ACHN (cell line): ENCODE results near the gene MOSMO.
"Not testable (repeated sequence)": the region's sequence is repeated elsewhere in the genome, so short reads cannot be mapped to it uniquely, and the experiment has no call there.

Experiments used
- DNase-seq: peaks from one replicate; pipeline ENCODE4 v3.0.0-alpha.2; 2015
- in situ Hi-C: cut with HindIII; loops from 2 replicates; pipeline ENCODE4 v1.10.0; 2017; ENCODE audit warnings: low sequenced_read_pairs, low pct_ligation_motif_present, low pct_unique_long_range_greater_than_20kb

The MOSMO gene

DNA sequence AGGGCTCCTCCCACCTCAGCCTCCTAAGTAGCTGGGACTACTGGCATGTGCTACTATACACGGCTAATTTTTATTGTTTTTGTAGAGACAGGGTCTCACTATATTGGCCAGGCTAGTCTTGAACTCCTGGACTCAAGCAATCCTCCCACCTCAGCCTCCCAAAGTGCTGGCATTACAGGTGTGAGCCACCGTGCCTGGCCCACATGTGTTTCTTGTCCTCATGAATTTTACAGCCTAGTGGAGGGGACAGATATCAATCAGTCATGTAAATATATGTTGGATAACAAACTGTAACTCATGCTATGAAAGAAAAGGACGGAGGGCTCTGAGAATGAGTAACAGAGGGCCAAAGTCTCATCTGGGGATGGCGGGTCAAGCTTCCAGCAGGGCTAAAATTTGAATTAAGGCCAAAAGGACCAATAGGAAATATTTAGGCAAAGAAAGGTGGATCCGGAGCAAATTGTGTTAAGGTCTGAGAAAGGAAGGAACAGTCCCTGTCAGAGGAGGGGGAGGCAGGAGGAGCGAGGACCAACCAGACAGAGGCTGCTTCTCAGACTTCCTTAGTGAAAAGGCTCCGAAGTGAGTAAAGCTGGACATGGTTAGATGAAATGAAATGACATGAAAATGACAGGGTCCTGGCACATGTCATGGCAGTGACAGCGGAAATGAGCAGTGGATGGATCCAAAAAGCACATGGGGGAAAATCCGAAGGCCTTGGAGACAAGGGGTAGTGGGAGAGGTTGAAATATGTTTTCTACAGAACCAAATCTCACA is 10.8 kb upstream of the MOSMO start:
- DNase-seq = no peak
- in situ Hi-C loops = loop anchor here (25.0 kb wide), 1 partner anchor 90 kb away; the partner anchor contains the start of gene VWA3A

DNA sequence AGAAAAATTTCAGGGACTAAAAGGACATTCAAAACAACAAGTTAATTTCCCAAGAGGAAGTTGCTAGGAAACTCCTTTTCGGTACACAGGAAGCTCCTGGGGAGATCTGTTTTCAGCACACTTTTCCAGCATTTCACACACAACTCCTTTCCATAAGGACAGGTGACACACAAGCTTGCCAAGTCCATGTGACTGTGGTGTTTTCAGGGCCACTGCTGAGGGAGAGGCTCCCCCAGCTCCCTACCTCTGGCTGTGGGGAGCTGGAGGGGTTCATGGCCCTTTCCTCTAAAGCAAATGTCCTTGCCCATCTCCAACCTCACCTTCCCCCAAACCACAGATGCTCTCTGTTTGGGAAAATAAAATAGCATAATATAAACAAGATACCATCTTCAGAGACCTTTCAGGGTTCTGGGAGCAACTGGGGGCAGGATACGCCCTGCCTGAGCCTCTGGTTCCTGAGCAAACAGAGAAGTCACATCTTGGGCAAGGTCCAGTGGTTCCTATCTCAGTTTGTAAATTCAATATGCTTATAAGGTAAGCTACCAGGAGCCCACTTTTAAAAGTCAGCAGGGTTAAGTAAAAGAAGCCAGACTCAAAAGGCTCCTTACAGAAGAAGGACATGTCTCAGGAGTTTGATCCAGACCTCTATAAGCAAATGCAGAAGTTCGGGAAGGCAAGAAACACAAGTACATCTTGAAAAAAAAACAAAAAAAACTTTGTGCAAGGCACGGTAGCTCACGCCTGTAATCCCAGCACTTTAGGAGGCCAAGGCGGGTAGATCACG is 10.0 kb upstream of the MOSMO start:
- in situ Hi-C loops = loop anchor here (25.0 kb wide), 1 partner anchor 89 kb away; the partner anchor contains the start of gene VWA3A
- no peak for DNase-seq

DNA sequence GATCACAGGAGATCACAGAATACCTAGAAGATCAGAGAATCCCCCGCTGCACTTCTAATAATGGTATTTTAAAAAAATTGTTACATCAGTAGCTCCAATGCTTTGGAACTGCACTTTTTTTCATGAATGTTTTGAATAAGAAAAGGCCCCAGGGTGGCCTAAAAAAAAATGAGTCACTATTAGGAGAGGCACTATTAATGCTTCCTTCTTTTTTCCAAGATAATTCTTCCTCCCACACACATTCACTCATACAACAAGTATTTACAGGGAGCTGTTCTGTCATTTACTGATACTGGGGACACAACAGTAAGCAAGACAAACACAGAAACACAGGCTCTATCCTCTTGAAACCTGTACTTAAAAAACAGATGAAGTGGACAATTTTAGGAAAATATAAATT is 6.3 kb upstream of the MOSMO start:
- in situ Hi-C loops = loop anchor here (25.0 kb wide), 1 partner anchor 186 kb away; no protein-coding TSS in a partner anchor
- no peak for DNase-seq

DNA sequence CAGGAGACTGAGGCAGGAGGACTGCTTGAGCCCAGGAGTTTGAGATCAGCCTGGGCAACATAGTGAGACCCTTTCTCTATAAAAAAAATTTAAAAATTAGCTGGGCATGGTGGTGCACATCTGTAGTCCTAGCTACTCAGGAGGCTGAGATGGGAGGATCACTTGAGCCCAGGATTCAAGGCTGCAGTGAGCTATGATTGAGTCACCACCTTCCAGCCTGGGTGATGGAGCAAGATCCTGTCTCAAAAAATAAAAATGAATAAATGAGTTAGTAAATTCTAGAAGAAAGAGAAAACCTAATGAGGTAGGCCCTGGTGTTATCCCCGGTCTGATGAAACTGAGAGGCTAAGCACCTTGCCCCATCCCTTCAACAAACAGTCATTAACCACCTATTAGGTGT is 5.9 kb upstream of the MOSMO start:
- in situ Hi-C loops = loop anchor here (25.0 kb wide), 1 partner anchor 185 kb away; no protein-coding TSS in a partner anchor
- not testable (repeated sequence) for DNase-seq

DNA sequence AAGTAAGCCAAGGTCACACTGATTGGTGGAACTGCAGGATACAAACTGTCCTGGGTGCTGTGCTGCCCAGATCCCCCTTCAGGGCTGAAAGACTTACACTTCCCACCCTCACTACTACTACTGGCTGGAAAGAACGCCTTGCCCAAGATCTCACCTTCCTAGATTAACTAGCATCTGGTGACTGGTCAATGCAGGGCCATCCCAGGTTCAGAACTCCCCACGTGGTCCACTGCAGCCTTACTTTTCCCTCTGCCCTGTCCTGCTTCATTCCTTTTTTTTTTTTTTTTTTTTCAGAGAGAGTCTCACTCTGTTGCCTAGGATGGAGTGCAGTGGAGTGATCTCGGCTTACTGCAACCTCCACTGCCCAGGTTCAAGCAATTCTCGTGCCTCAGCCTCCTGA is 4.7 kb upstream of the MOSMO start:
- no peak for DNase-seq
- in situ Hi-C loops = loop anchor here (25.0 kb wide), 1 partner anchor 184 kb away; no protein-coding TSS in a partner anchor

DNA sequence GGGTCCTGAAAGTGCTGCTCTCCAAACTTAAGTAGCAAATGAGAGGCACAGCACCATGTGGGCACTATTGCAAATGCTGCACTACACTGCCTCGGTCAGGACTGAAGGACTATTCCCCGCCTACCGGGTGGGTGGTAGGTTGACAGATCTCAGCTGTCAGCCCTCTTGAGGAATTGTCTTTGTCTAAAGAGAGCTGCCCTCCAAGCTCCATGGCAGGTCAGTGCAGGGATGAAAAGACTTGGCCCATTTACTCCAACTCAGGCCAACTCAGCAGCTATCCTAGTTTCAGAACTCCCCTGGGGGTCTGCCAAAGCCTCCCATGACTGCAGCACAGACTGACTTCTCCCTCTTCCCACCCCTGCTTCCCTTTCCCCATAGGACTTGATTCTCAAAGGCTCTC is 3.6 kb upstream of the MOSMO start:
- in situ Hi-C loops = loop anchor here (25.0 kb wide), 1 partner anchor 183 kb away; no protein-coding TSS in a partner anchor
- DNase-seq = no peak

DNA sequence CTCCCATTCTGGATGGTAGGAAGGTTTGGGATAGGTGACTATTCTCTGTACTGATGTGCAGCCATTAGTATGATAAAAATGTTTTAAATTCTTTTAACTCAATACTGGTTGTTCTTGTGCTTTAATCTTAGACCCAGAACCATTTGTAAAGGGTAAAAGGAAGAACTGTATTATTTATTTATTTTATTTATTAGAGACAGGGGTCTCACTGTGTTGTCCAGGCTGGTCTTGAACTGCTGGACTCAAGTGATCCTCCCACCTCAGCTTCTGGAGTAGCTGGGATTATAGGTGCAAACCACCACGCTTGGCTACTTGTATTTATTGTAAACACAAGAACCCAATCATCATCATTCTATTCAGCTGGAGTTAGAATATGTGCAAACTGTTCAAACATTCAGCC is 2.2 kb upstream of the MOSMO start:
- in situ Hi-C loops = loop anchor here (25.0 kb wide), 1 partner anchor 182 kb away; no protein-coding TSS in a partner anchor
- no peak for DNase-seq

DNA sequence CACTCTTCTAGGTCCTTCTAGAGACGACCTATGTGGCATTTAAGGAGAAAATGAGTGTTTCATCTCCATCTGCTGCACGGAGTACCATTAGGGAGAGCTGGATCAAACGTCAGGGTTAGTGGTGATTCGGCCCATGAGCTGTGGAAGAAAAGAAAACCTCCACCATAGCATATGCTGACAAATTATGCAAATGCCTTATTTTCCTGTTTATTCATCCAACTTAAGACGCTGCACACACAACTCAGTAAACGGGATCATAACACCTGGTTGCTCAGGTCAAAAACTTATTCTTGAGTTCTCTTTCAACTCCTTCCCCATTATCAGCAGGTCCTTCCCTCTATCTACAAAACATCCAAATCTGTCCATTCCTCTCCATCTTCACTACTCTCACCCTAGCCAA is 1.3 kb upstream of the MOSMO start:
- in situ Hi-C loops = loop anchor here (25.0 kb wide), 1 partner anchor 181 kb away; no protein-coding TSS in a partner anchor
- DNase-seq = no peak

DNA sequence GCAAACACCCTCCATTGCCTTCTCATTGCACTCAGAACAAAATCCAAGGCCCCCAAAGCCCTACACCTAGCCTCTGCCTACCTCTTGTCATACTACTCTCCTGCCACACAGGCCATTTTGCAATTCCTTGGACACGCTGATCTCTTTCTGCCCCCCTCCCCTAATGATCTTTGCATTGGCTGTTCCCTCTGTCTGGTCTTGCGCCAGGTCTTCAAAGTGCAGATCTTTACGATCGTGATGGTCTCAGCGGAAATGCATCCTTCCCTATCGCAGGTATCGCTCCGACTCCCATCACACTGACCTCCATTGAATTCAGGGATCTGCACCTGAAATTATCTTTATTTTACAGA is 777 bp upstream of the MOSMO start:
- in situ Hi-C loops = loop anchor here (25.0 kb wide), 1 partner anchor 180 kb away; no protein-coding TSS in a partner anchor
- no peak for DNase-seq

DNA sequence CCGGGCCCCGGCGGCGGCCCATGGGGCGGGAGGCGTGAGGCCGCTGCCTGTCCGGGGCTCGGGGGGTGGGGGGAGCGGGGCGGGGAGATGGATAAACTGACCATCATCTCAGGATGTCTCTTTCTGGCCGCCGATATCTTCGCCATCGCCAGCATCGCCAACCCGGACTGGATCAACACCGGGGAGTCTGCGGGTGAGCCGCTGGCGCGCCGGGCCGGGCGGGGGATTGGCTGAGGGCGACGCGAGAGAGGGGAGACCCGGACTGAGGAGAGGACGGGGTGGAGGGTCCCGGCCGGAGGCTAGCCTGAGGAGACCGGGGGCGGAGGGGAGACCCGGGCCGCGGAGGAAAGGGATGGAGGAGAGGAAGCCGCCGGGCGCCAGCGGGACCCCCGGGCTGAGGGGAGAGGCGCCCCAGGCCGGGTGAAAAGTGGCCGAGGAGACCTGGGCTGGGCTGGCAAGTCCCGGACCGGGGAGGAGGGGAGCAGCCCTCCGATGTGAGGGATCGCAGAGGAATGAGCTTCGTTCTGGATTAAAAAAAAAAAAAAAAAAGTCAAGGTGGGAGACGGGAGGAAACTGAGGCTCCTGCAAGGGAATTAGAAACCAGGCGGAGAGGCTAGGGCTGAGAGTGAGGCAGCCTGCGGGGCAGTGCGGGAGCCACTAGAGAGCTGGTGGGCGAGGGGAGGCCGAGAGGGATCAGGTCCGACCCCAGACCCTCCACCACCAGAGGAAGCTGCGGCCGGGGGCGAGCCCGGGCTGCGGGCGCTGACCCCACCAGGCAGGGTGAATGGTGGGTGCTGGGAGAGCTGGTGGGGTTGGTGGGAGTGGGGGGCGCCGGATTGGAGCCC is 526 bp downstream of the MOSMO start:
- in situ Hi-C loops = loop anchor here (25.0 kb wide), 1 partner anchor 179 kb away; no protein-coding TSS in a partner anchor
- peak; percentile 27 for DNase-seq

DNA sequence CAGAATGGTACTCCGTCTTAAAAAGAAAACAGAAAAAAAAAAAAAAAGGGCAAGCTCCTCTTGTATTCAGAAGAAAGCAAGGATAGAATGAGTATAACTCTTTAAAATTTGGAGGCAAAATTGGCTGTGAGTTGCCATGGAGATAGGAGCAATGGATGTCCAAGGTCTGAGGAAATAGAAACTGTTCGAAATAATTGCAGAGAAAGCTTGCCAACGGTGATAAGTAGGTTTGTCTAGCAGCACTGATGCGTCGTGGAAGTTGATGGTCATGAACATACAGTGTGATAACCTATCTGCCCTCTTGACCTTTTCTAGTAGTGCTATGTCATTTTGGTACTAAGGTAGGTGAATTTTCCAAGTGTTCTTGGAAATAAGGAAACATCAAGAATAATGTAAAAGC is 3.0 kb downstream of the MOSMO start:
- in situ Hi-C loops = loop anchor here (25.0 kb wide), 1 partner anchor 176 kb away; no protein-coding TSS in a partner anchor
- no peak for DNase-seq

DNA sequence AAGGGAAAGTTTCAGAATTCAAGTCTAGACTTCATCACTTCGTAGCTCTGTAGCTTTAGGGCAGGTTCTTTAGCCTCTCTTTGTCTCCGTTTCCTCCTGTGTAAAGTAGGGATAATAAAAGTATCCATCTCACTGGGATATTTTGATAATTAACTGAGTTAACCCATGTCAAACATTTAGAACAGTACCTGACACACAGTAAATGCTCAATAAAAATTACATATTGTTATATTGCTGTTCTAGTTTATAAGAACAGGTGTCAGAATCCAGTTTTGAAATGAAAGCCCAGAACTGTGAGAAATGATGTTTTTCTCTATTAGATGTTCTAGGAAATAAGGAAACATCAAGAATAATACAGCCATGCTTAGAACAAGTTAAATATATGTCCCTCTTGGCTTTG is 4.3 kb downstream of the MOSMO start:
- no peak for DNase-seq
- in situ Hi-C loops = loop anchor here (25.0 kb wide), 1 partner anchor 175 kb away; no protein-coding TSS in a partner anchor

DNA sequence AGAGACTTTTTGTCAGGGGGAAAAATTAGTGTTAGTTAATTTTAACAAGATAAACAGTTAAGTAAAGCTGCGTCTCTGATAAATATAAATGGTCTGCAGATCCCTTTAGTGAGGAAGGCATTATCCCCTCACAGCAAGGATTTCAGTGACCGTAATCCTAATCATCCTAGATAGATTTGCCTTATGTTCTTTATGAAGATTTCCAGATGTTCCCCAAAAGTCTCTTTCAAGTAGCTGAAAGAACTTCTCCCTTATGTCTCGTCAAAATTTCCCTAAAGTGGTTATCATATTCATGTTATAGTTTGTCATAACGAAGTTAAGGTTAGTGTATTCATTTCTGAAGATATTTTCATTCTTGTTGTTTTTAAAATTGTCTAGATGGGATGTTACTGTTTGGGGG is 5.6 kb downstream of the MOSMO start:
- in situ Hi-C loops = loop anchor here (25.0 kb wide), 1 partner anchor 174 kb away; no protein-coding TSS in a partner anchor
- no peak for DNase-seq

DNA sequence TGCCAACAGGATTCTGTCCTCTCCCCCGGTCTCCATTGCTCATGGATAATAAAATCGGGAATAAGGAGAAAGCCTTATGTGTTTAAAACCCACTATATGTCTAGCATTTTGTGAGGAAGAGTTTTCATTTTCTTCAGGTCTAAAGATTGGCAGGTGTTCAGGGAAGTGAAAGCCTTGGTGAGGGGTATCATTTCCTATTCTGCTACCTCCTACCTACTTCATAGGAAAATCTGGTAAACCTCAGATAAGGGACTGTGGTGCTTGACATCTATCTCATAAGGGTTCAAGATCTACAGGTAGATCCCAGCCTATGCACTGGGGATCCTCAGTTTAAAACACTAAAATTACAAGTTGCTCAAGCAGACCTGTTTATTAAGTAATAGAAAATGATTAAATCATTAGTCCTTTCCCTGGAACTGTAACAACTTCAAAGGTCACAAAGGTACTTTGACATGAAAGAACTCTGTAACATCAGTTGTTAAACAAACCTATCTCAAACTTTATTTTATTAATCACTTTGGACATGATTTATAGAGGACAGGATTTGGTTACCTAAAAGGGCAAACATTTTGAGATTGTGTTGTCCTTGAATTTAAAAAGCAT is 6.5 kb downstream of the MOSMO start:
- in situ Hi-C loops = loop anchor here (25.0 kb wide), 1 partner anchor 173 kb away; no protein-coding TSS in a partner anchor
- DNase-seq = no peak

DNA sequence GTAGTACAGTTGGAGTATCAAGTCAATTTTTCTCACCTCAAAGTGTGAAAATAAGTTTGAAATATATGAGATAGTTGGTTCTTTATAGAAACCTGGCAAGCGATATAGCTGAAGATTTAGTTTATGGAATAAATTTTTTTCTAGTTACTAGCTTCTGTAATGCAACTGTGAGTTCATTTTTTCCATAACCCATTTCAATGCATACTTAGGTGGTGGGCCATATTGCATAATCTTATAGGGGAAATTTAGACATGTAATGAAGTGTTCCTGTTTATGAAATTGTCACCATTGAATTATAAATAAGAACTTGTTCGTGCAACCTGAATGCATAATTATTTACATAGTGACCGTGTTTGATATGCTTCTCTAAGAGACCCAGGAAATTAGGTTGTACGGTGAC is 9.0 kb downstream of the MOSMO start:
- in situ Hi-C loops = loop anchor here (25.0 kb wide), 1 partner anchor 170 kb away; no protein-coding TSS in a partner anchor
- DNase-seq = no peak

DNA sequence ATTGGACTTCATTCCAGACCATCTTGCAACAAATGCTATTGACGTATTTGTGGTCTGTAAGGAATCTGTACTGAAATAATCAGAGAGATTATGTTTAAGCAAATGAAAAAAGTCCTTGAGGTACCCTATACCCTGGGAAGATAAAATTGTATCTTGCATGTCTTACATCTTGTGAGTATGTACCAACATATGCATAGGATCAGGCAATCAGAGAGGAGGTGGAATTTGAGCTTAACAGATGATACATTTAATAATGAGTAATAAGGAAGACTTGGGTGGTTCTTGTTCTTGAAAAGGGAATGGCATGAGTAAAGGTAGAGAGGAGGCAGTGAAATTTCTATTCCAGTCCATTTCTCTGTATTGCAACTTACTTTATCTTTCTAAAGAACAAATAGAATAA is 10.6 kb downstream of the MOSMO start:
- in situ Hi-C loops = loop anchor here (25.0 kb wide), 1 partner anchor 169 kb away; no protein-coding TSS in a partner anchor
- DNase-seq = no peak

DNA sequence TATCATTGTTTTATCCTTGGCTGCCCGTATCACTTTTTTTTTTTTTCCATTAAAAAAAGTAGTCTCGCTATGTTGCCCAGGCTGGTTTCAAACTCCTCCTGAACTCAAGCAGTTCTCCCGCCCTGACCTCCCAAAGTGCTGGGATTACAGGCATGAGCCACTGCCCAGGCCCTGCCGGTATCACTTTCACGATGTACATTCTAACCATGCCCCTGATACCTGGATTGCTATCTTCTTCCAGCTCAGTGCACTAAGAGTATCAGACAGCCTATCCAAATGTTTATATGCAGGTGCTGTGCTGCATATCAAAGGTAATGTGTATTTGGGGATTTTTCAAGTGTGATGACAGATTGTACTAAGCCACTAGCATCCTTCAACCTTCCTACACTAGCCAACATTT is 14.2 kb downstream of the MOSMO start:
- in situ Hi-C loops = loop anchor here (25.0 kb wide), 1 partner anchor 165 kb away; no protein-coding TSS in a partner anchor
- DNase-seq = no peak

DNA sequence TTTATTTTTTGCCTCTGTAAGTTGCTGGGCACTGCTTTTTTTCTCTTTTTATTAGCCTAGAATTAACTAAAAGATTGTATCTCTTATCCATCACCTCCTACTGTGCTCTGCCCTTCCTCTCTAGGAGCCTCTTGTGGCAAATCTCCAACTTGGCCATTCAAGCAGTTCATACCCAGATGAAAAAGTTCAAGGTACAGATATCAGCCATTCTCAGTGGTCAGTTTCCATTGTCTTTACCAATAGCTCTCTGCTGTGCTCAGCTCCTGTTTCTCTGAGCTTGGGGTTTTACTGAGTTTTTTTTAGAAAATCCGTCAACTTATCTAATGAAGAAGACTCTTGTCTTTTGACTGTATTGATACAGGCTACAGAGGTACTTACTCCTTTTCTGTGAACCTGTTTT is 15.6 kb downstream of the MOSMO start:
- DNase-seq = no peak
- in situ Hi-C loops = loop anchor here (25.0 kb wide), 1 partner anchor 164 kb away; no protein-coding TSS in a partner anchor
